GM18507 (cell line): ENCODE measurements around the gene ELMO2.

Experiments
- DNase-seq: peaks from one replicate; pipeline ENCODE4 v3.0.0; 2011; ENCODE audit warnings: low read depth; ENCODE audit not compliant: insufficient read length; ENCODE audit errors: extremely low spot score
- FAIRE-seq: peaks from 2 replicates; lab custom pipeline; 2011; peaks lifted over from hg19 to GRCh38; lab: Jason Lieb, UNC

The ELMO2 gene

DNA sequence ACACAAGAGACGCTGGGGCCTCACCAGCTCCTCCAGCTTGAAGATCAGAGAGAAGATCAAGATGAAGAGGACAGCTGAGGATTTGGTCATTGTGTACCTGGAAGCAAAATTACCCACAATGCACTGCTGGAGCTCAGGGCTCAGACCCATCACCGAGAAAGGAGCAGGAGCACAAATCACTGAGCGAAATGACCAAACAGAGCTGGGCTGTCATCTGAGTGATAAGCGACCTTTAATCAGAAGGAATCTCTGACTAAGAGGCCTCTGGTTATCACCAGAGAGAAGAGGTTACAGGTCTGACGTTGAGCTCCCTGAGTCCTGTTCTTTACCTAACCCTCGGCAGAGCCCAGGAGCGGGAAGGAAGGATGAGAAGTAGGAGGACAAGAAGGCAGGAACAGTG is 50.6 kb downstream of the ELMO2 start:
- FAIRE-seq (no peak), DNase-seq (no peak)

GRCh38 chr20:46354920-46355654 is 51.3 kb downstream of the ELMO2 start:
- no peak for FAIRE-seq
- no peak for DNase-seq

- DNase-seq (no peak), FAIRE-seq (no peak)
Observed at GRCh38 chr20:46354207-46354555, 52.2 kb downstream of the ELMO2 start.

DNA sequence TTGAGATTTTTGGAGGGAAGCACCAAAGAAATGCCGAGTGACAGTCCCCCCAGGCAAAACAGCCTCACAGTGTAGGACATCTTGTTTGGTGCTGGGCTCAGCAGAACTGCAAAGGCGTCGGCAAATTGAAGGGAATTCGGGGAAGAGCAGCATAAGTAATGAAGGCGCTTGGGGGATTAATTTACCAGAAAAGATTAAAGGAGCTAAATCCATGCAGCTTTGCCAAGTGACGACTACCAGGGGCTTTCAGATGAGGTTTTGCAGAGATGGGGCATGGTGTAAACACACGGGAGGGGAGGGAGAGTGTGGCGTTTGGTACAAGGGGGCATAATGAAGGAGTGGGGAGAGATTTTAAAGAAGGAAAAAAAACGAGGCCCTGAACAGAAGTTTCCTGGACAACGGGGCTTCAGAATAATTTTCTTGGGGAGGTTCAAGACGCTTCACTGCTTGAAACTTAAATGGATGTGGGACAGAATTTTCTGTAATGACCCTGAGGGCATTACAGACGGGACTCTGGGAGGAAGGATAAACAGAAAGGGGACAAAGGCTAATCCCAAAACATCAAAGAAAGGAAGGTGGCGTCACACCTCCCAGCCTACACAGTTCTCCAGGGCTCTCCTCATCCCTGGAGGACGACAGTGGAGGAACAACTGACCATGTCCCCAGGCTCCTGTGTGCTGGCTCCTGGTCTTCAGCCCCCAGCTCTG is 52.8 kb downstream of the ELMO2 start:
- DNase-seq: no peak
- FAIRE-seq: no peak

- DNase-seq: no peak
- FAIRE-seq: no peak
Observed at GRCh38 chr20:46352370-46352938, 54.0 kb downstream of the ELMO2 start.

DNA sequence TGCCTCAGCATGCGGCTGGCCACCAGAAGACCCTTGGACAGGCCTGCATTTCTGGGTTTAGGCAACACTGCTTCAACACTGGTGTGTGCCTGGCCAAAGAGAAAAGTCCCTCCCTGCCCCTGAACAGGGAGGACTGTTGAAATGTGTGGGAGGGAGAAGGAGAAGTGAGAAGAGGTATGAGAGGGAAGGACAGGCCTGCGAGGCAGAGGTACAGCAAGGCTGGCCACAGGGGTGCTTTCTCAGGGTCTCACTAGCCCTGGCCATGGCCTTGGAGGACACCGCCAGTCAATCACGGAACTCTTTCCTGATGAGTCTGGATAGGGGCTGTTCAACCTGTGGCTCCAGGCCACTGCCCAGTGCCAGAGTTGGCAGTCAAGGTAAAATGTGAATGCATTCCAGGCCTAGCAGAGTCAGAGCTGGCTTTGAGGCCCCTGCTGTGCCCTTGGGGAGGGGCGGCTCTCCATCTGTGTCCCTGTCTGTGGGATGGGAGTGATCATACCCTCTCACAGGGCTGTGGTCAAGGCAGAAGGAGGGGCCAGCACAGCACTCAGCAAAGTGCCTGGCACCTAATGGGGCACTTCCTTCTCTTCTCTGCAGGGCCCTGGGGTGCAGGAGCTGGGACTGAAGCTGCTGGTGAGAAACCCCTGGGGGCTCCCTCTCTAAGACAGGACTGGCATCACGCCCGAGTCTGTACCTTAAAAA is 54.9 kb downstream of the ELMO2 start:
- FAIRE-seq (no peak), DNase-seq (no peak)

- FAIRE-seq (no peak), DNase-seq (no peak)
Observed at GRCh38 chr20:46350986-46351267, 55.5 kb downstream of the ELMO2 start.

GRCh38 chr20:46350201-46350985 is 56.0 kb downstream of the ELMO2 start:
- peak; percentile 62 for DNase-seq
- peak; percentile 81 for FAIRE-seq

- no peak for FAIRE-seq
- no peak for DNase-seq
Observed at GRCh38 chr20:46349742-46350056, 56.7 kb downstream of the ELMO2 start.

DNA sequence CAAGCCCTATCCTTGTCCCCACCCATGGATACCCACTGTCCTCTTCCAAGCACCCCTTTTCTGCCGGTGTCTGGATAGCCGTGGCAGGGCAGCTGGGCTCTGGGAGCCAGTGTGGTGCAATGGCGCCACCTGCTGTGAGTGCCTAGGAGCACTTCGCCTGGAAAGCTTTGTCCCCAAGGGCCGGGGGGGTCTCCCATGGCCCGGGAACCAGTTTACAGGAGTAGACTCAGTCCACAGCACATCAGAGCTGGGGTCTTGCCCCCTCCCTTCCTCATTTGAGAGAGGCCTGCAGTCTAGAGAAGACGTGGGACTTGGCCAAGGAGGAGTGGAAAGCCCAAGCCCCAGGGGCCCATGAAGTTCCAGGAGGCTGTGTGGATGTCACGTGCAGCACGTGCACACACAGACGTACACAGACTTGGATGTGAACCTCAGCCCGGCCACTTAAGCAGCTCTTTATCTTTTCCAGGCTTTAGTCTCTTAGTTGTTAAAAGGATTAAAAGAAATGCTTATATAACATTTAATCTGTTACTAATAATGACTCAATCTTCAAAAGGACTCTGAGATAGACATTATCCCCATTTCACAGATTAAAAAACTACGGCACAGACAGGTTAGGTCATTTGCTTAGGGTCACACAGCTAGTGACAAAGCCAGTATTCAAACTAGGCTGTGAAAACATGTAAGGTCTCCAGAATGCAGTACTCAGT is 57.2 kb downstream of the ELMO2 start:
- no peak for FAIRE-seq
- DNase-seq: no peak

GRCh38 chr20:46347841-46348803 is 58.3 kb downstream of the ELMO2 start:
- no peak for FAIRE-seq
- DNase-seq: no peak

GRCh38 chr20:46346770-46347169 is 59.6 kb downstream of the ELMO2 start:
- FAIRE-seq: no peak

GRCh38 chr20:46344488-46345162 is 61.8 kb downstream of the ELMO2 start:
- DNase-seq: no peak
- FAIRE-seq: no peak

More at GRCh38 chr20:46346770-46347169, 59.6 kb downstream of the ELMO2 start:
- no peak for DNase-seq

- FAIRE-seq (no peak), DNase-seq (no peak)
Observed at GRCh38 chr20:46343975-46344357, 62.4 kb downstream of the ELMO2 start.

GRCh38 chr20:46343348-46343974 is 63.0 kb downstream of the ELMO2 start:
- DNase-seq: no peak
- no peak for FAIRE-seq

DNA sequence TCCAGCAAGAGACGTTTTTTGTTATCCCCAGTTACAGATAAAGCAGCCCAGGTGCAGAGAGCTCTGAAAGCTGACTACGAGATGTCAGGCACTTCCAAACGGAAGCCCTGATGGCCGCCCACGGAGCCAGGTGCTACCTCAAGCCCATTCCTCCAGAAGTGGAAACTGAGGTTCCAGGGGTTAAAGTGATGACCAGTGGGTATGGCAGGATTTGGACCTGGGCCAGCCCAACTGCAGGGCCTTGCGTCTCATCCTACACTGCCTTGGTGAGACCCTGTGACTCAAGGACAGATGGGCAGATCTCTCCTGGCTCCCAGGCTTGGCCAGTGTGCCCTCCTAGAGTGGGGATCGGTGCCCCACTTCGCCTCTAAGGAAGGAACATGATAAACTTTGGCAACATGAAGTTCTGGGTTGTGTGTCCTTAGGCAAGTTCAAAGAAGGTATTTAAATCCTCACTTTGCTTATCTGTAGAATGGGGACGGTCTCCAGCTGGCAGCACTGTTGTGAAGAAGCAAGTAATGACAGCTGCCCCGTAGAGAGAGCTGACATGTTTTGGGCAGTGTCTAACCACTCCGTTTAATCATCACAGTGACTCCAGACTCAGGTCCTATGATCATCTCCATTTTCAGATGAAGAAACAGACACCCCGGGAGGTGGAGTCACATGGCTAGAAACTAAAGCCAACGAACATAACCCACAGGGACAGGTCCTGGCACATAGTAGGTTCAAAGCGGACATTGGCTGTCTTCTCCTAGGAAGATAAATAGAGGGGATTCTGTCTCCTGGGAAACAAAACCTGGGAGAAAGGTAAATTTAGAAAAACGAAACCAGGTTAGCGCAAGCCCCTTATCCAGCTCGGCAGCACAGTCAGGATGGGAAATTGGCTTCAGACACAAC is 63.7 kb downstream of the ELMO2 start:
- no peak for FAIRE-seq
- no peak for DNase-seq
